HuH-7.5 (cell line): ENCODE data around the gene CLDN19.

ENCODE experiments used
- DNase-seq: peaks from one replicate; pipeline ENCODE4 v3.0.0; 2011; ENCODE audit warnings: low spot score

The CLDN19 gene

GRCh38 chr1:42700006-42700405, 40.0 kb downstream of the CLDN19 start:
- DNase-seq, result no peak

DNA sequence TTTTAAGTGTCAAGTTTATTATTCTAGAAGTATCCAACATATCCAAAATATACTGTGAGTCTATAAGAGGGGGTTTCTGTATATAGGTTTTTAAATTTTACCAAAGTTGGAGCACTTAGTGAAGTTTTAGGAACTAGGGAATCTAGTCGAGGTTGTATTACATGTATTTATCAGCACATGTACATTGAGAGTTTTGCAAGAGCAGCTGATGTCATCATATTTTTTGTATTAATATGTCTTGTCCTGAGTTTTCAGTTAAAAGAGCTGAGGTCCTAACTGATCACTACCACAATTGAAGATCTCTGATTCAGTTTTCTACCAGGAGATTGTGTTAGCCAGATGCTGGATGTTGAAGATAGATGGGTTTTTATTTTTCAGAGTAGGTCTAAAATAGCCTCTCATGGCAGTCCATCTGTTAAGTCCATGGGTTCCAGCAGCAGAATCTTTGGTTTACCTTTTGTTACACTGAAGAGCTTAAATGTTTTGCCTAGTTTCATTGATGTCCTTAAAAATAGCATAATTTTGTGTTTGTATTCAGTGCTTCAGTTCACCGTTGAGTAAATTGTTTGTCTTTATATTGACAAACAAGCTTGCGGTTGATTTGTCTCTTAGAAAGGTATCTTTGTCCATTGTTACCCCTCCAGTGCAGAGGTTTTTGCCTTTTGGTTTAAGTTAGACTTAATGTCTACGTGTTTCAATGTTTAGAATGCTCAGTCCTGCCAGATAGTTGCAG, 41.8 kb downstream of the CLDN19 start:
- no peak for DNase-seq

DNA sequence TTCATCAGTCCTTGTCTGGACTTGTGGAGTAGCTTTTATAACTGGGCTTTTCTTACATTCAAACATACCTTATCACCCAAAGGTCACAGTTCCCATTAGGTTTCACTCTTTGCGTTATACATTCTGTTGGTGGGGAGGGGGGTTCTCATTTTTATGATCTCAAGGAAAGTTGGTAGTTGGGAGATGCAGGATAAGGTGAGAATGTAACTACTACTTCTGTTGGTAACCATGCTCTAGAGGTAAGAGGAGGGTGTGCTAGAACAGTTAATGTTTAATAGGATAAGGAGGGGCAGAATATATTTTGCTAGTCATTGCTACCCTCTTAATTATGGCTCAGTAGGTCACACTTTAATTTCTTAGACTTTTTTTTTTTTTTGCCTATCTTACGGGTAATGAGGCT, 47.1 kb downstream of the CLDN19 start:
- no peak for DNase-seq

GRCh38 chr1:42692461-42692860, 47.6 kb downstream of the CLDN19 start:
- no peak for DNase-seq

DNA sequence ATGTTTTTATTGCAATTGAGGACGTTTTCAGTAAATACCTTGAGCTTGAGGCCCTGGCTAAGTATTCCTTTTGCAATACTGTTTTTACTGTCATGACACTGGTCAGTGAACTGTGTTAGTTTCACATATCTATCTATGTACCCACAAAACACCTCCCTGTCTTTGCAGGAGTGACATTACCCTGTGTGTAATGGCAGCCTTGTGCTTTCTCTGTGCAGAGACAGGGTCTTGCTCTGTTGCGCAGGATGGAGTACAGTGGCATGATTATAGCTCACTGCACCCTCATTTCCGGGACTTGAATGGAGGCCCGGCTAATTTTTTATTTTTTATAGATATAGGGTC, 48.9 kb downstream of the CLDN19 start:
- DNase-seq, result no peak

GRCh38 chr1:42690477-42691156, 49.4 kb downstream of the CLDN19 start:
- no peak for DNase-seq

DNA sequence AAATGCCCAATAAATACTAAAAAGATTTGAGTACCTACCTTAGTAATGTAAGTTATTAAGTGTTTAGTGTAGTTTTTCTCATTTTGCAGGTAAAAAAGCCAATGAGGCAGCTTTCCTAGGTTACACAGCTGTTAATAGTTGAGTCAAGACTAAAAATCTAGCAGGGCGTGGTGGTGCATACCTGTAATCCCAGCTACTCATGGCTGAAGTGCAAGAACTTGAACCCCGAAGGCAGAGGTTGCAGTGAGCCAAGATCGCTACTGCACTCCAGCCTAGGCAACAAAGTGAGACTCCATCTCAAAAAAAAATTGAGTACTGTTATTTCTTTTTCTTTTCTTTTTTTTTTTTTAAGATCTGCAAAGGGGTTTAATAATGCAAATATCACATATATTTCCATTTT, 50.1 kb downstream of the CLDN19 start:
- DNase-seq, result no peak

DNA sequence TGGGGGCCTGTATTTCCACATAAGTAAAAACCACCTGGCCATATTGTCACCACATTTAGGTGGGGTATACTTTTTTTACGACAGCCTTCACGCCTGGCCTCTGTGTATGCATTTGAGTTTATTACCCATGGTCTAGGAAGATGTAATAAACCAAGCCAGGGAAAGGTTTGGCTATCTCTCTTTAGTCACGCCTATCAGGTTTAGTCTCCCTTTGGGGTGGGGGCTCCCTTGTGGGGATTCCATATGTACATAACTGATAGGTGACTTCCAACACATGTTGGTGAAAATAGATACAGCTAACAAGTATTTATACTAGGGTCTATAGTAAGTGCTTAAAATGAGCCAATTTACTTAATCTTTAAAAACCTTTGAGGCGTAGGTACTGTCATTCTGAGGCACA, 53.6 kb downstream of the CLDN19 start:
- no peak for DNase-seq

DNA sequence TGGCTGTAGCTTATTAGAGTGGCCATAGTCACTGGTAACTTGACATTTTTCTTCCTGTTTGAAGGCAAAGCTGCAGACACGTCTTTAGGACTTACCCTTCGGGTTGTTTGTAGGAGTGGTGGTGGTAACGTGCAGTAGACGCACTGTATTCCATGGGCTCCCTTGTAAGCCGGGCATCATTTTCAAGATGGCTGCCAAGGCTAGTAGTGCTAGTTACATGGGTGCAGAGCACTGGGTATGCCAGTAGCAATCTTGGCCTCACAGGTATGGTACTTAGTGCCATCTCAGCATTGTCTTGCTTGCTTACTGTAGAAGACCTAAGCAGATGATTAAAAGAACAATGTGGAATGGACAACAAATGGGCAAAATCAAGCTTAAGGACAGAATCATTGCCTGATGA, 55.9 kb downstream of the CLDN19 start:
- DNase-seq, result no peak
